Subcutaneous adipose tissue (tissue), 4 donors: ENCODE measurements around the gene SREK1IP1. TPM values are rescaled to one million over a fixed set of nuclear protein-coding genes. Genes with fewer than 3 reads are reported as not detected.

Source experiments
- total RNA-seq, 4 donors: library from RNA; depleted of rRNA; stranded (reverse); fragments of >200 nt; gene quantifications; one replicate each; pipeline ENCODE4 v1.1.0, GENCODE V29; 2016
- TF ChIP-seq, protein P1 (sequence below): fragments of 450-650 bp; IDR thresholded peaks from one replicate; pipeline ENCODE4 v1.5.1; 2016; ENCODE audit warnings: low read depth, mild to moderate bottlenecking, control low read depth, antibody characterized with exemption, moderate library complexity

Gene SREK1IP1
- total RNA-seq, 4 donors from 2014 or later: 10.9 to 20.1 (median 13.9) TPM

DNA sequence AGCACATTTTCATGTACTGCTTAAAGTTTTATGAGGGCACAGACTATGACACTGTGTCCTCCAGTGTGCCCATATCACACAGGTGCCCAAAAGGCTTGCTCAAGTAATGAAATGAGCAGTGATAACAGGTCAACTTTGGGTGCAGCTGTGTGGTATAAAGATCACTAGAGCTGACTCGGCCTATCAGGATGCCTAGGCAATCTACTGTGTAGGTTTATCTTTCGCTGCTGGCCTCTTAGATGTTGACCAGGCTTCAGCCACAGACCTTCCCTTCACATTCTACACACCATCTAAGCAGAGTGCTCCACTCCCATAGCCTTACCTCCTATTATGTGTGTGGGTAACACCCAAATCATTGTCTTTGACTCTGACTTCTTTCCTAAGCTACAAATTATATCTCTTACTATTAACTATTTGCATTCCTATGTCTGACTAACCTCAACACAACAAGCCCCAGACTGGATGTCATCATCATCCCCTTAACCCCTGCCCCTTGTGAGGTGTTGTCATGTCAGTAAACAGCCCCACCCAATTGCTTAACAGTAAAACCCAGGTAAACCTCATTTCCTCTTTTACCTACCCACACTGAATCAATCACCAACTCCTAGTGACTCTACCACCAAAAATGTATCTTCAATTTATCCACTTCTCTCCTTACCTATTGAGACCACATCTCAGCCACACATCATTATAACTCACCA, 2.5 kb downstream of the SREK1IP1 start:
- TF ChIP-seq, protein P1, sequence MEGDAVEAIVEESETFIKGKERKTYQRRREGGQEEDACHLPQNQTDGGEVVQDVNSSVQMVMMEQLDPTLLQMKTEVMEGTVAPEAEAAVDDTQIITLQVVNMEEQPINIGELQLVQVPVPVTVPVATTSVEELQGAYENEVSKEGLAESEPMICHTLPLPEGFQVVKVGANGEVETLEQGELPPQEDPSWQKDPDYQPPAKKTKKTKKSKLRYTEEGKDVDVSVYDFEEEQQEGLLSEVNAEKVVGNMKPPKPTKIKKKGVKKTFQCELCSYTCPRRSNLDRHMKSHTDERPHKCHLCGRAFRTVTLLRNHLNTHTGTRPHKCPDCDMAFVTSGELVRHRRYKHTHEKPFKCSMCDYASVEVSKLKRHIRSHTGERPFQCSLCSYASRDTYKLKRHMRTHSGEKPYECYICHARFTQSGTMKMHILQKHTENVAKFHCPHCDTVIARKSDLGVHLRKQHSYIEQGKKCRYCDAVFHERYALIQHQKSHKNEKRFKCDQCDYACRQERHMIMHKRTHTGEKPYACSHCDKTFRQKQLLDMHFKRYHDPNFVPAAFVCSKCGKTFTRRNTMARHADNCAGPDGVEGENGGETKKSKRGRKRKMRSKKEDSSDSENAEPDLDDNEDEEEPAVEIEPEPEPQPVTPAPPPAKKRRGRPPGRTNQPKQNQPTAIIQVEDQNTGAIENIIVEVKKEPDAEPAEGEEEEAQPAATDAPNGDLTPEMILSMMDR: no peak

DNA sequence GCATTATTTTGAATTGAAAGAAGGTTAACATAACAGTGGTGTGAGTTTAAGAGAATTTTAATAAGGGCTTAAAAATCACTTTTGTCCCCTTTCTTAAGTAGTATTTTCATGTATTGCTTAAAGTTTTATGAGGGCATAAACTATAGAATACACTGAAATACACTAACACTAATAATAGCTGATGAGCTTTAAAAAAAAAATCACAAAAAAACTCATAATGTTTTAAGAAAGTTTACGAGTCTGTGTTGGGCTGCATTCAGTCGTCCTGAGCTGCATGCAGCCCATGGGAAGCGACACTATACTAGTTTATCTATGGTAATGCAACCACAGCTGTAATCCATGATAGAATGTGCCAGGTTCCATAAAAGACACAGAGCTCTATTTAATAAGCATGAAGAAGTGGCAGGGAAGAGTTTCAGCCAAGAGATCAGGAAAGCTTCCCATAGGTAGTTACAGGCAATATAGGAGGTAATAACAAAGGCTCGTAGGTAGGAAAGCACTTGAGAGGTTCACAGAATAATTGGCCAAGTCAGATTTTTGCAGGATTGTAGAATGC, 4.5 kb downstream of the SREK1IP1 start:
- TF ChIP-seq, protein P1: no peak

DNA sequence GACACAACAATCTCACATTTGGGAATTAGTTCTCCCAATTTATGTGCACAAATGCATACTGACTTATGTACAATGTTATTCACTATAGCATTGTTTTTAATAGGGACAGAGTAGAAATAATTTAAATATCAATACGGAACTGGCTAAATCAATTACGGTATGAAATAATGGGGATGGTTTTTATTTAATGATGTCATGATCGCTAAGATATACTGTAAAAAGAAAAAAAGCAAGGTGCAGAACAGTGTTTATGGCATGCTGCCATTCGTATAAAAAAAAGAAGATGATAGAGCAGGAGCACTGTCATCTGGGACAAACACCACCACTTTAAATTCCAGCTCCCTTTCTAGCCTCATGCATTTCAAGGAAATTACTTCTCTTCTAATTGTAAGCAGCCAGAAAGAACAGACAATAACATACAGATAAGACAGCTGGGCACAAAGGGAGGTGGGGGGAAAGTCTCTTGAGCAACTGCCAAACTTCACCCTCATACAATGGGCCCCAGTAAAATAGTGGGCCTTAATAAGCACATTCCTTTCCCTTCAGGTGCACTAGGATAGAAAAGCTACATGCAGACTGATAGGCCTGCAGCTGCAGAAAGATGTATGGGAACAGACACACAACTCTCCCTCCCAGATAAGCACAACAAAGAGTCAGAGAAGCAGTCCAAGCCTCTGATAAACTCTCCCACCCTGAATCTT, 8.4 kb downstream of the SREK1IP1 start:
- TF ChIP-seq, protein P1: no peak

DNA sequence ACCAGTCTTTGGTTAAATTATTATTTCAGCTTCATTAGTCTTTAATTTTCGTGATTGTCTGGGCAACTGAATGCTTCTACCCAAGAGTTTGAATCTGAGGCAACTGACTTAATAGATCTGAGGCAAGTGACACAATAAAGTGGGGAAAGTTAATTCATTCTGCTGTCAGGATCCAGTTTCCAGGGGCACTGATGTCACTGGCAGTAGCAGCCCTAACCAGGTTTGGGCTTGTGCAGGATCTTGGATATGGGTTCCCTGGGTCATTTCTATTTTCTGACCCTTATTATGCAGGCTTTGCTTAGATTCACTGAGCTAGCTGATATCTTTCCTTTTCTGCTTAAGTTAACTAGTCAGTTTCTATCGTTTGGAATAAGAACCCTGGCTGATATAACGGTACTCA, 9.6 kb downstream of the SREK1IP1 start:
- TF ChIP-seq, protein P1: no peak

DNA sequence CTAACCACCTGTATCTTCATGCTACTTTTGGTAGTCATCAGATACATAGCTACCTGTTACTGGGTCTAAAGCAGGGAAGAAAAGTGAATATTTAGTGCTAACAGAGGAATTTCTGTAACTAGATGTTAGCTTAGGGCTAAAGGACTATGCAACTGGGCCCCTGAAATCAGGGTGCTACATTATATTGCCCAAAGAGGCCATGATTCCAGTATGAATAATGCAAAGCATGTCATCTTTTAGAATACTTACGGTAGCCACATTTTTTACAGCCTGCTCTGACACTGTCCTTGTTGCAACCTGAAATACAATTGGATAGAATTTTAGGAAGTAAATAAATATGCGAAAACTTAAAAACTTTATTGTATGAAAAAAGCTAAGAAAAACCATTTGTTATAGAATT, 14.4 kb downstream of the SREK1IP1 start:
- TF ChIP-seq, protein P1: no peak

DNA sequence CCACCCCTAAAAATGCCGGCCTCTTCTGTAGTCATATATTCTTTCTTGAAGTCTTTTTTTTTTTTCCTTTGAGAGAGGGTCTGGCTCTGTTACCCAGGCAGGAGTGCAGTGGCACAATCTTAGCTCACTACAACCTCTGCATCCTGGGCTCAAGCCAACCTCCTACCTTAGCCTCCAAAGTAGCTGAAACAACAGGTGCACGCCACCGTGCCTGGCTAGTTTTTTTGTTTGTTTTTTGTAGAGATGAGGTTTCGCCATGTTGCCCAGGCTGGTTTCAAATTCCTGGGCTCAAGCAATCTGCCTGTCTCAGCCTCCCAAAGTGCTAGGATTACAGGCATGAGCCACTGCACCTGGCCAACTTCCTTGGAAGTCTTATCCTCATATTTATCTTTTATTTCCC, 19.1 kb downstream of the SREK1IP1 start:
- TF ChIP-seq, protein P1: no peak

DNA sequence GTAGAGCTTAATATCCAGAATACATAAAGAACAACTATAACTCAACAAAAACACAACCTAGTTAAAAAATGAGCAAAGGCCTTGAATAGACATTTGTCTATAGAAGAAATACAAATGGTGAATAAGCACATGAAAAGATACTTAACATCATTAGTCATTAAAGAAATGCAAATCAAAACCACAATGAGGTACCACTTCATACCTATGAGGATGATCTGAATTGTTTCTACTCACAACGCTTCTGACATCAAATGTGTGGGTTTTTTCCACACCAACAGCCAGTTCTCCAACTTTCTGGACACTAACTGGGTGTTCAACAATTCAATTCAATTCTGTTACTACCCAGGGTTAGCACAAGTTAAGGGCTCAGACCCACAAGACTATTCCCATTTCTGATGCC, 22.0 kb downstream of the SREK1IP1 start:
- TF ChIP-seq, protein P1: no peak
